HG03354 (cell line): ENCODE data around the gene SPDYE16.
"Not testable (repeated sequence)": the region's sequence is repeated elsewhere in the genome, so short reads cannot be mapped to it uniquely, and the experiment has no call there.

Source experiments
- ATAC-seq: cut with Tn5 transposase; IDR thresholded peaks from one replicate; pipeline ENCODE4 v1.9.1; 2021; ENCODE audit warnings: mild to moderate bottlenecking; ENCODE audit not compliant: unreplicated experiment, poor library complexity, severe bottlenecking

Gene SPDYE16

DNA sequence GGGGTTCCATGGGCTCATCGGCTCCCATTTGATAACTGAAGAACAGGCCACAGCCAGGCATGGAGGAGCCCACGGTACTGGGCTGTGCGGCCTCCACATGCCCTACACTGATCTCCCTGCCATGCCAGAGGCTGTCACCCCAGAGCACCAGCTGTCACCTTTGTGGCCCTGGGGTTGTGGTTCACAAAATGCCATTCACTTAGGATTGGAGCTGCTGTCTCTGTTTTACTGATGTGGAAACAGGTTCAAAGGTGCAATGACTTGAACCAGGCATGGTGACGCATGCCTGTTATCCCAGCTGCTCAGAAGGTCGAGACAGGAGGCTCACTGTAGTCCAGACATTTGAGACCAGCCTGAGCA, 37.0 kb downstream of the SPDYE16 start:
- ATAC-seq, result no peak

DNA sequence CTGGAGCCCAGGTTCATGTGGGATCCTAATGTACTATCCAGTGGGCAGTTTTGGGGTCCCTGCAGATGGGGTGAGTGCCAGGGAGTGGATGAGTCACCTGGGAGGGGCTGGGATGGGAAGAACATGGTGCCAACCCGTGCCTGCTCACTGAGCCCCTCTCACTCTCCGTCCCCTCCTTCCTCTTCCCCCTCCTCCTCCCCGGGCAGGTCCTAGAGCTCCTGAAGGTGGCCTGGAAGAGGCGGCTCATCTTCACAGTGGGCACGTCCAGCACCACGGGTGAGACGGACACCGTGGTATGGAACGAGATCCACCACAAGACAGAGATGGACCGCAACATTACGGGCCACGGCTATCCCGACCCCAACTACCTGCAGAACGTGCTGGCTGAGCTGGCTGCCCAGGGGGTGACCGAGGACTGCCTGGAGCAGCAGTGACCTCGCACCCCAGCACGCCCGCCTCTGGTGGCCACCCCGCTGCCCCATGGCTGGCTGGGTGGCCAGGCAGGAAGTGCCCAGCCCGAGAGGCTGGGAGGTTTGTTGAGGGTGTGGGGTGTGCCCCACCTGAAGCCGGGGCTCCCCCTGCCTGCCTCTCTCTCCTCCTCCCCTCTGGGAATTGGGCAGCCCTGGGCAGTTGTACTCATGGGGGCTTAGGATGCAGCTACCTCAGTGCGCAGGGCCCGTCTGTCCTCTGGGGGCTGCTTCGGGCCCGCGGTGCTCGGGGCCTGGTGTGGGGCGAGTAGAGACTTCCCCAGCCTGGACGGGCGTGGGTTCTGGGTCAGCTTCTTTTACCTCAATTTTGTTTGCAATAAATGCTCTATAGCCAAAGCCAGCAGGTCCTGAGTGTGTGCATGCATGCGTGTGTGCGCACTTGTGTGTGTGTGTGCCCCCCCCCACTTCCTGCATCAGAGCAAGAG, 37.7 kb downstream of the SPDYE16 start:
- no peak for ATAC-seq

DNA sequence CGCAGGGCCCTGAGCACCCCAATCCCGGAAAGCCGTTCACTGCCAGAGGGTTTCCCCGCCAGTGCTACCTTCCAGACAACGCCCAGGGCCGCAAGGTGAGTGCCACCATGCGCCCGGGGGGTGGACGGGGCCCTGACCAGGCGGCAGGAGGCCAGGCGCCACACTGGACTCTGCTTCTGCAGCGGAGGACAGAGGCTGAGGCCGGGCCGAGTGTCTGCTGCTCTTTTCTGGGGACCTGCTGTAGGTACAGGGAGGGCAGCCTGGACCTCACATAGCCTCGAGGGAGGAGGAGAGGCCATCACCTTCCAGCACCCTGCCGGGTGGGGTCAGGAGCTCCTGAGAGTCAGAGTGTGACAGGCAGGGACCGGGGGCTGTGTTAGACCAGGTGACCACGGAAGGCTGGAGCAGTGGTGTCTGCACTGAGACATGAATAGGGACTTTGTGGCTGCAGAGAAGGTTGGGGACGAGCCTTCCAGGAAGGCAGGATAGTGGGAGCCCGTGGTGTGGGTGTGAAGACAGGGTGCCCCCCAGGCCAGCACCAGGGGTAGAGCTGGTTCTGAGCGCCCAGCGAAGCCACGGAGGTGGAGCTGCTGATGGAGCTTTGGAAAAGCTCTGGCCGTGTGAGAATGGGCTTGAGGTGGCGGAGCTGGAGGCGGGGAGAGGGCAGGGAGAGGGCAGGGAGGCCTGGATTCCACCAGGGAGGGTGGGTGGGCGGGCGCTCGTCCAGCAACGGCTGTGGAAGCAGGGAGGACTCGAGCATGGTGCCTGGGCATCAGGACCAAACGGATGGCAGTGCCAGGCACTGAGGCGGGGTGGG, 38.5 kb downstream of the SPDYE16 start:
- ATAC-seq, result not testable (repeated sequence)

- ATAC-seq, result not testable (repeated sequence)
Observed at GRCh38 chr7:76503244-76503643, 39.9 kb downstream of the SPDYE16 start.

- ATAC-seq, result not testable (repeated sequence)
Observed at GRCh38 chr7:76502836-76503235, 40.3 kb downstream of the SPDYE16 start.

GRCh38 chr7:76502224-76502623, 40.9 kb downstream of the SPDYE16 start:
- ATAC-seq, result not testable (repeated sequence)

GRCh38 chr7:76499924-76500241, 43.2 kb downstream of the SPDYE16 start:
- ATAC-seq, result not testable (repeated sequence)

DNA sequence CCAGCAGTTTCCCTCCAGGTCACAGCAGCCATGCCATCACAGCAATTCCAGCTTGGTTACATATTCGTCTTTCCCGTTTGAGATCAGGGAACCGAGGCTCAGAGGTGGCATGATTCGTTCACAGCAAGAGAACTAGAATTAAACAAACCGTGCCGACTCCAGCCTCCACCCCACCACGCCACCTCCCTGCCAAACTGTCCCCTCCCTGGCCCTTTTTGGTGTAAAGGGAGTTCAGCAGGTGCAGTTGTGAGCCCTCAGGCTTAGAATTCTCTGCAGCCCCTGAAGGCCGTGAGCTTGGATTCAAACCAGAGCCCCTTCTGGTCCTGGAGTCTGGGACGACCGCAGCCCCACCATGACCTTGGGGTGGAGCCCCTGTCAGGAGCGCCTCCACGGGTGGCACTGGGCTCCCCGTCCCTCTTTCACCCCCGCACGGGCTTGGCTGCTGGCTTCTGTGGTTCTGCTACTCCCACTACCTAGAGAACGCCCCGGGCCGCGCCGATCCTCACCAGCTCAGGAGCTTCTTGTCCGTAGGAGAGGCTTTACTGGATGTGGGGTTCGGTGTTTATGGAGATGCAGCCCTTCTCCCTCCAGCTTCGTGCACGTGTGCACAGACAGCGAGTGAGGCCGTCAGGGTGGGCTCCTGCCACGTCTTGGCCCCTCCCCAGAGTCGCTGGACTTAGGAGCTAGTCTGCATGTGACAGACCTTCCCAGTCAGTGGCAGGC, 43.7 kb downstream of the SPDYE16 start:
- not testable (repeated sequence) for ATAC-seq

DNA sequence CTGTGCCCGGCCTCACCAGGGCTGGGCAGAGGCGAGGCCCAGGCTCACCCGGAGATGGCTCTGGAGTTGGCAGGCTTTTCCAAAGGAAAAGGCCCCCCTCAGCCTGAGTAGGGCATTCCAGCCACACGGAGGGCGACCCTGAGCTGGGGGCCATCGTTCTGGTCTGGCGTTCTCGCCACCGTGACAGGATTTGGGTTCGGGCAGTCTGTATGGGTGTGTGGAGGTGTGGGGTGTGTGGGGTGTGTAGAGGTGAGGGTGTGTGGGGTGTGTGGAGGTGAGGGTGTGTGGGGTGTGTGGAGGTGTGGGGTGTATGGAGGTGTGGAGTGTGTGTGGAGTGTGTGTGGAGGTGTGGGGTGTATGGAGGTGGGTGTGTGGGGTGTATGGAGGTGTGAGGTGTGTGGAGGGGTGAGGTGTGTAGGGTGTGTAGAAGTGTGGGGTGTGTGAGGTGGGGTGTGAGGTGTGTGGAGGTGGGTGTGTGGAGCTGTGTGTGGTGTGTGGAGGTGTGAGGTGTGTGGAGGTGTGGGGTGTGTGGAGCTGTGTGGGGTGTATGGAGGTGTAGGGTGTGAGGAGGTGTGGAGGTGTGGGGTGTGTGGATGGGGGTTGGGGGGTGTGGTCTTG, 44.4 kb downstream of the SPDYE16 start:
- not testable (repeated sequence) for ATAC-seq

DNA sequence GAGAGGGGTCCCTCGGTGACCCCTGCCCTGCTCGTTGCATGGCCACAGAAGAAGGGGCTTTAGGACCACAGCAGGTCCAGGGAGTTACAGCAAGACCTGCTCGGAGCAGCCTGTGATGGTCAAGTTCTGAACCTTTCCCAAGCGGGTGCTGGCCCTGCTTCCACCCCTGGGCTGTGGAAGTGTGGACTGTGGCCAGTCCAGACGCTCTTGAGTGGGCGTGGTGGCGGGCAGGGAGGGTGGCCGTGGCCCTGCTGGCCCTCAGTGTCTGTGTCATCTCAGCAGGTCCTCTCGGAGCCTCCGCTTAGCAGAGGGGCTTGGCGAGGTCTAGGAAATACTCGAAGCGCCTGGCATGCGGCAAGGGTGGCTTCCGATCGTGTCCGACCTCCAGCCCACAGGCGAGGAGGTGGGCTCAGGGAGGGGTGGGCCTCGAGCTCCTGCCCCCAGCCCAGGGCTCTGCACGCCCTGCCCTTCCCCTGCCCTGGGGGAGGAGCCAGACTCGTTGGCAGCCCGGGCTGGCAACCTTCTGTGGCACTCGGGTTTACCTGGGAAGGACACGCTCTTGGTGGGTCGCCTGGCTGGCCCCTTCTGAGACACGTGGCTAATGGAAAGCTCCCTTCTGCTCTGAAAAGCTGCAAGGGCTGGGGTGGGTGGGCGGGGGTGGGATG, 45.0 kb downstream of the SPDYE16 start:
- not testable (repeated sequence) for ATAC-seq

- ATAC-seq, result not testable (repeated sequence)
Observed at GRCh38 chr7:76495717-76496116, 47.4 kb downstream of the SPDYE16 start.

- not testable (repeated sequence) for ATAC-seq
Observed at GRCh38 chr7:76492139-76492538, 51.0 kb downstream of the SPDYE16 start.

- not testable (repeated sequence) for ATAC-seq
Observed at GRCh38 chr7:76487969-76488368, 55.1 kb downstream of the SPDYE16 start.

- ATAC-seq, result peak; percentile 99
Observed at GRCh38 chr7:76486618-76487017, 56.5 kb downstream of the SPDYE16 start.

- ATAC-seq, result peak; percentile 23
Observed at GRCh38 chr7:76485822-76486610, 57.1 kb downstream of the SPDYE16 start.

DNA sequence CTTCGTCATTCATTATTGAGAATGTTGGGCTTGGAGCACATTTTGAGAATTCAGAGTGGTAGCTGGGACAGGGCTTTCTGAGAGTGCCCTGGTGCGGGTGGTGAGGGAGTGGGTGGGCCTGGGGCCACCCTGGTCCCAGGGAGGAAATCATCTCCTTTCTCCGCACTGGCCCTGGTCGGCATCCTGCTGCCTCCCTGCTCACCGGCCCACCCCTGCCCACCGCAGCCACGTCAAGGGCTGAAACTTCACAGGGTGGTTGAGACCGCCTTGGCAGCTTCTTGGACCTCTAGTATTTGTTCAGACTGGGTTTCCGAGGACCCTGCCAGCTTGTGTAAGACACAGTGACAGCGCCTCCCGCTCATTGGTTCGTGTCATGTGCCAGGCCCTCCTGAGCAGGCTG, 58.6 kb downstream of the SPDYE16 start:
- not testable (repeated sequence) for ATAC-seq

- not testable (repeated sequence) for ATAC-seq
Observed at GRCh38 chr7:76483081-76483480, 60.0 kb downstream of the SPDYE16 start.

DNA sequence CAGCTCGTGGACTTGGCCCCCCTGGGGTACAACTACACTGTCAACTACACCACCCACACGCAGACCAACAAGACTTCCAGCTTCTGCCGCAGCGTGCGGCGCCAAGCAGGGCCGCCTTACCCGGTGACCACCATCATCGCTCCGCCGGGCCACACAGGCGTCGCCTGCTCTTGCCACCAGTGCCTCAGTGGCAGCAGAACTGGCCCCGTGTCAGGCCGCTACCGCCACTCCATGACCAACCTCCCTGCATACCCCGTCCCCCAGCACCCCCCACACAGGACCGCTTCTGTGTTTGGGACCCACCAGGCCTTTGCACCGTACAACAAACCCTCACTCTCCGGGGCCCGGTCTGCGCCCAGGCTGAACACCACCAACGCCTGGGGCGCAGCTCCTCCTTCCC, 60.4 kb downstream of the SPDYE16 start:
- not testable (repeated sequence) for ATAC-seq
